DOHH2 (cell line): ENCODE measurements around the gene SCGB2B2.

ENCODE experiments used
- H3F3A ChIP-seq: fragments of 200-600 bp; sonication (generic), shearing (Covaris generic); 2 replicates; pipeline ENCODE4 v1.6.0; 2016; ENCODE audit warnings: antibody characterized with exemption, mild to moderate bottlenecking; ENCODE audit not compliant: control insufficient read depth, insufficient read depth
- H3K27ac ChIP-seq: fragments of 200-600 bp; sonication (generic); 2 replicates; pipeline ENCODE4 v1.5.1; 2014; ENCODE audit warnings: low read depth, mild to moderate bottlenecking, low read length, moderate library complexity
- H3K27me3 ChIP-seq: fragments of 200-600 bp; sonication (generic); 2 replicates; pipeline ENCODE4 v1.6.1; 2014; ENCODE audit warnings: mild to moderate bottlenecking, low read length, mixed read lengths; ENCODE audit not compliant: control insufficient read depth
- H3K36me3 ChIP-seq: fragments of 200-600 bp; sonication (generic); 2 replicates; pipeline ENCODE4 v1.6.1; 2014; ENCODE audit warnings: mild to moderate bottlenecking, low read length, moderate library complexity, mixed read lengths; ENCODE audit not compliant: control insufficient read depth
- H3K4me1 ChIP-seq: fragments of 200-600 bp; sonication (generic); 2 replicates; pipeline ENCODE4 v1.6.1; 2014; ENCODE audit warnings: mild to moderate bottlenecking, low read length, mixed read lengths; ENCODE audit not compliant: control insufficient read depth
- H3K4me2 ChIP-seq: fragments of 200-600 bp; sonication (generic); 2 replicates; pipeline ENCODE4 v1.6.0; 2014; ENCODE audit warnings: mild to moderate bottlenecking, low read length, moderate library complexity
- H3K4me3 ChIP-seq: fragments of 200-600 bp; sonication (generic); 2 replicates; pipeline ENCODE4 v1.5.1; 2014; ENCODE audit warnings: mild to moderate bottlenecking, low read length, mixed read lengths
- H3K79me2 ChIP-seq: fragments of 200-600 bp; sonication (generic); 2 replicates; pipeline ENCODE4 v1.6.1; 2014; ENCODE audit warnings: mild to moderate bottlenecking, low read length, mixed read lengths; ENCODE audit not compliant: control insufficient read depth
- H3K9me2 ChIP-seq: fragments of 200-600 bp; sonication (generic); replicated peaks from 2 replicates; pipeline ENCODE4 v1.6.1; 2014; ENCODE audit warnings: mild to moderate bottlenecking, low read length, mixed read lengths; ENCODE audit not compliant: control insufficient read depth
- H3K9me3 ChIP-seq: fragments of 200-600 bp; sonication (generic); 2 replicates; pipeline ENCODE4 v1.6.1; 2014; ENCODE audit warnings: antibody characterized with exemption, low read length, mixed read lengths; ENCODE audit not compliant: control insufficient read depth, insufficient read depth
- H4K20me1 ChIP-seq: fragments of 200-600 bp; sonication (generic); 2 replicates; pipeline ENCODE4 v1.6.0; 2014; ENCODE audit warnings: low read depth, mild to moderate bottlenecking, antibody characterized with exemption, low read length, moderate library complexity; ENCODE audit not compliant: control insufficient read depth, insufficient read depth
- CTCF ChIP-seq: fragments of 200-600 bp; sonication (generic); IDR thresholded peaks from one replicate; pipeline ENCODE4 v1.5.1; 2014; ENCODE audit warnings: antibody characterized with exemption, mild to moderate bottlenecking, low read depth, low read length; ENCODE audit not compliant: poor library complexity, severe bottlenecking
- EZH2phosphoT487 ChIP-seq: fragments of 200-600 bp; sonication (generic); IDR thresholded peaks from 2 replicates; pipeline ENCODE4 v1.6.1; 2017; ENCODE audit warnings: borderline replicate concordance, mild to moderate bottlenecking, antibody characterized with exemption, low read length, moderate library complexity, mixed read lengths

The SCGB2B2 gene

DNA sequence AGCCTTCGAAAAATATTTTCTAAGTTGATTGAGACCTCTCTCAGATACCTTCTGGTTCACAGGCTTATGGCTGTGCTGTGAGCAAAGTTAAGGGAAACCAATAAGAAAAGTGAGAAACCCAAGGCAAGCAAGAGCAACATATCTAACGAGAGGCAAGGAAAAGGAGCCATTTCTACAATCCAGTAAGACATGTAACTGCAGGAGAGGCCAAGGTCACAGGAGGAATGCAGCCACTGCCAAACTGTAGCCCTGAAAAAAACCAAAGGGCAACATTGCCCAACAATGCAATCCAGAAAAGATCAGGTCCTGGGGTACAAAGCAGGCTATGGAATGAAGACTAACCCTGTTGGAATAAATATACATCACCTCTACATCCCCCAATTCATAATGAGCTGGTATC, 21.3 kb downstream of the SCGB2B2 start:
- H3K4me1 ChIP-seq, result no peaks in the 10 kb centered on the region
- H3K36me3 ChIP-seq, result no peaks in the 10 kb centered on the region
- TF ChIP-seq EZH2phosphoT487 (no peak), CTCF (no peak)
- no peak overlapping the region for H3K4me2 ChIP-seq
- no peaks in the 10 kb centered on the region for H3F3A ChIP-seq
- no peaks in the 10 kb centered on the region for H4K20me1 ChIP-seq
- H3K4me3 ChIP-seq, result no peak overlapping the region
- H3K27ac ChIP-seq, result no peak overlapping the region
- peaks cover 7% of the 10 kb centered on the region; the same call in 1 of the 2 replicates for H3K9me3 ChIP-seq
- no peaks in the 10 kb centered on the region for H3K9me2 ChIP-seq
- H3K27me3 ChIP-seq, result no peaks in the 10 kb centered on the region
- H3K79me2 ChIP-seq, result no peaks in the 10 kb centered on the region

- no peak for TF ChIP-seq EZH2phosphoT487
- TF ChIP-seq CTCF, result no peak
- Histone ChIP-seq H4K20me1 (no peaks in the 10 kb centered on the region), H3K4me1 (no peaks in the 10 kb centered on the region), H3K9me3 (peaks cover 9% of the 10 kb centered on the region; the same call in 1 of the 2 replicates), H3F3A (no peaks in the 10 kb centered on the region), H3K4me2 (no peak overlapping the region), H3K79me2 (no peaks in the 10 kb centered on the region), H3K36me3 (no peaks in the 10 kb centered on the region), H3K27me3 (no peaks in the 10 kb centered on the region), H3K27ac (no peak overlapping the region), H3K4me3 (no peak overlapping the region), H3K9me2 (no peaks in the 10 kb centered on the region)
Observed at GRCh38 chr19:34654796-34655195, 22.2 kb downstream of the SCGB2B2 start.

- TF ChIP-seq EZH2phosphoT487 (no peak), CTCF (no peak)
- H3K79me2 ChIP-seq, result no peaks in the 10 kb centered on the region
- no peaks in the 10 kb centered on the region for H3K4me1 ChIP-seq
- no peaks in the 10 kb centered on the region for H3K9me2 ChIP-seq
- H3K4me3 ChIP-seq, result no peak overlapping the region
- H3F3A ChIP-seq, result no peaks in the 10 kb centered on the region
- H4K20me1 ChIP-seq, result no peaks in the 10 kb centered on the region
- no peak overlapping the region for H3K27ac ChIP-seq
- H3K36me3 ChIP-seq, result no peaks in the 10 kb centered on the region
- no peak overlapping the region for H3K4me2 ChIP-seq
- H3K9me3 ChIP-seq, result peaks cover 9% of the 10 kb centered on the region; the same call in 1 of the 2 replicates
- no peaks in the 10 kb centered on the region for H3K27me3 ChIP-seq
Observed at GRCh38 chr19:34651747-34652146, 25.2 kb downstream of the SCGB2B2 start.
